Left colon (tissue), 2 donors: ENCODE results near the gene LILRA1. TPM values are rescaled to one million over a fixed set of nuclear protein-coding genes. Genes with fewer than 3 reads are reported as not detected.
"Not testable (repeated sequence)": the region's sequence is repeated elsewhere in the genome, so short reads cannot be mapped to it uniquely, and the experiment has no call there.

Experiments
- ATAC-seq: fragments of 200-7000 bp; cut with Tn5 transposase; one replicate; pipeline ENCODE4 v1.9.1; 2020; ENCODE audit warnings: mild to moderate bottlenecking, moderate library complexity
- DNase-seq, 2 donors: peaks; one replicate each; pipeline ENCODE4 v3.0.0-alpha.2; 2020
- intact Hi-C, 2 donors: fragments of 100-400 bp; cut with DNase I in 1 of 2; cut with micrococcal nuclease in 1 of 2; formaldehyde crosslinking; loops; one replicate each; pipeline versions ENCODE4 v1.11.2 to v1.14.0; 2022; cut with DNase I, micrococcal nuclease
- long read RNA-seq: library from polyadenylated mRNA; unstranded; transcript quantifications from one replicate; pipeline ENCODE4 v2.0.0, GENCODE V29; 2021
- total RNA-seq, 2 donors: library from RNA; stranded (reverse); fragmentation: NEBNext Ultra II Directional; extraction: Animal tissue kit (Norgen Biotek cat#: 25700); gene quantifications; one replicate each; pipeline ENCODE4 v1.2.1, GENCODE V29; 2021
- donor health status: DM: no; HTN: no; CAD: no.
- donor health status: DM: yes; HTN: yes; CAD: no.

LILRA1 gene
- total RNA-seq = under 1 TPM in 1 of 2 donors, not detected in 1; 0.61 TPM
- long read RNA-seq = 0 reads

DNA sequence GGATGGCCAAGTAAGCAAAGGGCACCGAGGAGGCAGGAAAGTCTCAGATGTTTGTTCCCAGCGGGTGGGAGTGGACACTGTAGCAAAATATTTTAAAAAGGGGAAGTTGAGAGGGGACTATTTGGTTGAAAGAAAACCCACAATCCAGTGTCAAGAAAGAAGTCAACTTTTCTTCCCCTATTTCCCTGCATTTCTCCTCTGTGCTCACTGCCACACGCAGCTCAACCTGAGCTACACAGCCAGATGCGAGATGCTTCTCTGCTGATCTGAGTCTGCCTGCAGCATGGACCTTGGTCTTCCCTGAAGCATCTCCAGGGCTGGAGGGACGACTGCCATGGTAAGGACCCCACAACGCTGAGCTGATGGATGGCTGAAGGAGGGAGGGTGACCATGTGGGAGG is at the start of gene LILRA1:
Gene LILRA1 (plus strand): TSS at position 188 of the 400 bp plus-strand sequence. CDS start 613 bp downstream, outside the sequence.
- DNase-seq, intact Hi-C loops, ATAC-seq: not testable (repeated sequence)

DNA sequence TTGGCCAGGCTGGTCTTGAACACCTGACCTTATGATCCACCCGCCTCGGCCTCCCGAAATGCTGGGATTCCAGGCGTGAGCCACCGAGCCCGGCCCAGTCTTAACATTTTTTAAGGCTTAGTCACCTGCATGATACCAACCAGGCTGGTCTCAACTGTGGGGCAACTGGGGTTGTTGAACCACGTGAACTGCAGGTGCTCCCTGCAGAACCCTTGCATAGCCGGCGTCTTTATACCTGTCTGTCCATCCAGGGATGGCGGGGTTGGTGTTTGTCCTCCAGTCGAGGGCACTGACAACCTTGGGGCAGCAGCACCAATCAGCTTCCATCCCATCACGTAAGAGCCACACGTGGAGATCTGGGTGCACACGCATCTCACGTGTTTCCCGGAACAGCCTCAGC is 44.6 kb upstream of the LILRA1 start:
- ATAC-seq (no peak), DNase-seq (no peak)
- intact Hi-C loops = no loop called here

DNA sequence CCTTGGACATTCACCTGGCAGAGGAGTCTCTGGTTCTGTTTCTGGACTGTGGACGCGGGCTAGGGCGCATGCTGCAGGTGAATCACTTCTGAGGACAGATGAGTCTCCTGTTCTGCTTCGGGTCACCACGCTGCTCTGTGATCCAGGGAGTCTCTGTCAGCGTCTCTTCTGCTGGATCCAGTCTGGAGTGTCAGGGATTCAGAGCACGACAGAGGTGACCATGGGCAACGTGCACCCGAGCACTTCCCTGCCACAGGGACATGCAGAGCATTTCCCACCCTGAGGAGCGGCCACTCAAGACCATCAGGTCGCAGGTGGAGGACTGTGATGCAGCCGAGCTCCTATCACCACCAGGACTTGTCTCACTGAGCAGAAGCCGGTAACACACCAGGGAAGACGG is 44.2 kb upstream of the LILRA1 start:
- ATAC-seq = no peak
- intact Hi-C loops = no loop called here
- DNase-seq = no peak

DNA sequence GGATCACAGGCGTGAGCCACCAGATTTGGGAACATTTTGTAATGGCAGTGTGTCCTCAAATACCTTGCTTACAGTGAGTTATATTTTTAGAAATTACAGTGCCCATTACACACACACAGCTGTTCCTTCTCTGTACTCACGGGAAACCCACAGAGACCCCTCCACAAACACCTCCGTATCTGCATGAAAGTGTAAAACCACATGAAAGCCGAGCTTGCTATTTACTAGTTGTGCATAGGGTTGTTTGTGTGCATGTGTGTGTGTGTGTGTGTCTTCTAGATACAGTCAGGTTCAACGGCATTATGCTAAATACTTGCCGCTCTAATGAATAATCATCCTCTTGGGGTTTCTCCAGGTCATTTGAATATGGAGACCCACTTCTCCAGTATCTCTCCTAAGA is 42.1 kb upstream of the LILRA1 start:
- intact Hi-C loops = no loop called here
- no peak for DNase-seq
- no peak for ATAC-seq

DNA sequence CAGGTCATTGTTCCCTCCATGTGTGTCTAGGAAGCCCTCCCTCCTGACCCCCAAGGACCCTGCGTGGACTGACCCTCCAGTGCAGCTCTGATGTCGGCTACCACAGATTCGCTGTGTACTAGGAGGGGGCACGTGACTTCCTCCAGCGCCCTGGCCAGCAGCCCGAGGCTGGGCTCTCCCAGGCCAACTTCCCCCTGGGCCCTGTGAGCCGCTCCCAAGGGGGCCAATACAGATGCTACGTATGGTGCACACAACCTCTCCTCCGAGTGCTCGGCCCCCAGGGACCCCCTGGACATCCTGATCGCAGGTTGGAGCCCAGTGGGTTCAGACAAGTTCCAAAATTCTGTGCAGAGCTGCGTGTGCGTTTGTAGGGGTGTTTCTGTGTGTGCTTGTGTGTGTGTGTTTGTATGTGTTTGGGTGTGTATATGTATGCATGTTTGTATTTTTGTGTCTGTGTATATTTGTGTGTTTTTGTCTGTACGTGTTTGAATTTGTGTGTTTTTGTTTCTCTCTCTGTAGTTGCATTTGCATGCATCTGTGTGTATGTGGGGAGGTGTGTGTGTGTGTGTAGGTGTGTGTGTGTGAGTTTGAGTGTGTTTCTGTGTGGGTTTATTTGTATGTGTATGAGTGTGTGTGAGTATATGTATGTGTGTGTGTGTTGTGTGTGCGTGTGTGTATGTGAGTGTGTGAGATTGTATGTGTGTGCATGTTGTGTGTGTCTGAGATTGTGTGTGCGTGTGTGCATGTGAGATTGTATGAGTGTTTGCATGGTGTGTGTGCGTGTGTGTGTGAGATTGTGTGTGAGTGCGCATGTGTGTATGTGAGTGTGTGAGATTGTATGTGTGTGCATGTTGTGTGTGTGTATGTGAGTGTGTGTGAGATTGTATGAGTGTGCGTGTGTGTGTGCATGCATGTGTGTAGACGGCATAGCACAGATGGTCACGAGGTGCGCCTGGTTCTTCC is 41.2 kb upstream of the LILRA1 start:
- DNase-seq = peak in 1 of 2 donors; percentile 21
- intact Hi-C loops = no loop called here
- no peak for ATAC-seq

DNA sequence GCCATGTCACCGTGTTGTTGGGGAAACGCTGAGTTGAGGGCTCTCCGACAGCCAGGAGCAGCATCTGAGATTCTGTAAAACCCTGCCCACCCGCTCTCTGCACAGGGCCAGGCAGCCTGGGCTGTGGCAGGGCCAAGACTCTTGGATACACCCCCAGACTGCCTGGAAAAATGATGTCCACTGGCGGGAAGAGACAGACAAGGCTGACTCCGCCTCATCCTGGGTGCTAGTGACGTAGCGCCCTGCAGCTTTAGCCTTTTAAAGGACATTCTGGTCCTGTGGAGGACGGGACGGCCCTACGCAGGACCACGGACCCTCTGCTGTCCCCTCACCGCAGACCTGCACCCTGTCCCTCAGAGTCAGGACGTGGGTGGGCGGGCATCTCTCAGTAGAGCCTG is 40.5 kb upstream of the LILRA1 start:
- intact Hi-C loops = no loop called here
- no peak for DNase-seq
- ATAC-seq = no peak

DNA sequence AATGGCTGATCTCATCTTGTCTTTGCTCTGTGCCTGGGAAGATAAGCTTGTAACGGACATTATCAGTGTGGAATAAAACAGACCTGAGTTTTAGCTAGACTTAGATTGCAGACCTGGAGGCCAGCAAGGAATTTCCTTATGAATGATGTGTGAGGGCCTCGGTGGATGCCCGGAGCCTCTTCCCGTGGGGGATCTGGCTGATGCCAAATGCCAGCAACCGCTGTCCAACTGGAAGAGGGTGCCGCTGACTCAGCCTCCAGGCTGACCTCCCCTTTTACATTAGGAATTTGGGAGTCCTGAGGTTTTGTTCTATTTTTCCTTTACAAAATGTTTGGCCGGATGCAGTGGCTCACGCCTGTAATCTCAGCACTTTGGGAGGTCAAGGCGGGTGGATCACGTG is 39.4 kb upstream of the LILRA1 start:
- intact Hi-C loops = no loop called here
- DNase-seq (no peak), ATAC-seq (no peak)

DNA sequence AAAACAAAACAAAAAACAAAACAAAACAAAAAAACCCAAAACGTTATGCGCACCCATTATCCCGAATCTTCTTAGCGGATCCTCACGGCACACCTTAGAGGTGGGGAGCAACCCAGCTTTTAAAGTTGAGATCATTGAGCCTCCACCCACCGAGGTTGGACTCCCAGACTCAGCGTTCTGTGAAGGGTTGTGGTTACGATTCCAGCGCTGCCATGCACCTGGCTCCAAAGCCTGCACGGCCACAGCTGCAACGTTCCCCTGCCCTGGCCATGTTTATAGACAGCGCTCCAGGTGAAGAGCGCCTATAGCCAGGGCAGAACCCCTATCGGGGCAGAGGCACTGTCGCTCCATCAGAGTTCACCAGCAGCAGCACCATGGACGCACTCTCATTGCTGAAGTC is 38.5 kb upstream of the LILRA1 start:
- DNase-seq (no peak), ATAC-seq (no peak)
- intact Hi-C loops = no loop called here

DNA sequence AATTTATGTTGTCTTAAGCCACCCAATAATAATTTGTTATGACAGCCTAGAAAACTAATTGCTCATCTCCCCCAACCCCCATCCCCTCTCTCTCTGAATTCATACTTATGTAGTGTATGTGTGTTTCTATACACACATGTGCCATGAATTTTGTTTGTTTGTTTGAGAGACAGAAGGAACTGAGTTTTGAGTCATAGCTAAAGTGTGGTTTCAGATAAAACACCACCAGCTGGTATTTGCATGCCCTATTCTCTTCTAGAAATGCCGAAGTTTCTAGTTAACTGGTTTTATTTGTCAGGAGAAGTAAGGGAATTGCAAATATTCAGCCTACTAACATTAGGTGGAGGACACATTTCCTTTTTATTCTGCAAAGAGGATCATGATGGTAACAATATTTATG is 37.2 kb upstream of the LILRA1 start:
- ATAC-seq (no peak), DNase-seq (no peak)
- intact Hi-C loops = no loop called here

DNA sequence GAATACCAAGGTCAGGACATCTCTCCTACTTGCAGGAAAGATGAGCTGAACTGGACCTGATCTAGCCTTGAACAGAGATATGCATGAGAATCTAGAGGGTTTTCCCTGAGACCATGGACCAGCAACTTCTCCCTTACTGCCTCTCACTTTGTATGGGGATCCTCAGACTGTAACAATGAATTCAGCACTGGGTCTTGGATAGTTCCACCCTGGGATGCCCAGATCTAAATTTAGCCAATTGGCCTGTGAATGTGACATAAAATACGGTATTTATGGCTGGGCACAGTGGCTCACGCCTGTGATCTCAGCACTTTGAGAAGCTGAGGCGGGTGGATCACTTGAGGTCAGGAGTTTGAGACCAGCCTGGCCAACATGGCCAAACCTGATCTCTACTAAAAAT is 35.1 kb upstream of the LILRA1 start:
- intact Hi-C loops = no loop called here
- no peak for DNase-seq
- ATAC-seq = no peak

DNA sequence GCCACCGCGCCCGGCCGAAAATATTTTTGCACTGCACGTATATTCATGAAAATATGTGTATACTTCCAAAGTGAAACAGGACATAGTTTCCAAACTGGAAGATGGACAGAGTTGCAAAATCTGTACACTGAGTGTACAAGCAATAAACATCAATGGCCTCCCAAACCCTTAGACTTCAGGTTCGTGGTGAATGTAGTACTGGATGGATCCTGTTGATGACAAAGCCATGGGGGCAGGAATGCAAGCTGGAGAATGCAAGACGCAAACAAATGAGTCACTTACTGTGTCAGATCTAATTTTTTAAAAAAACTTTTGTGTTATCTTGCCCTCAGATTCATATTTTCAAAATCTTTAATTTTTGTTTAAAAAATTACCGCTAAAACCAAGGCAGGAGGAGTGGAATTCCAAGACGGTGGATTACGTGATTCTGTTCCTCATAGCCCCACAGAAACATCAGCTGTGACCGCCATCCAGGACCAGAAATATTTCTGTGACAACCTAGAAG is 32.5 kb upstream of the LILRA1 start:
- DNase-seq = no peak
- ATAC-seq = no peak
- intact Hi-C loops = no loop called here

DNA sequence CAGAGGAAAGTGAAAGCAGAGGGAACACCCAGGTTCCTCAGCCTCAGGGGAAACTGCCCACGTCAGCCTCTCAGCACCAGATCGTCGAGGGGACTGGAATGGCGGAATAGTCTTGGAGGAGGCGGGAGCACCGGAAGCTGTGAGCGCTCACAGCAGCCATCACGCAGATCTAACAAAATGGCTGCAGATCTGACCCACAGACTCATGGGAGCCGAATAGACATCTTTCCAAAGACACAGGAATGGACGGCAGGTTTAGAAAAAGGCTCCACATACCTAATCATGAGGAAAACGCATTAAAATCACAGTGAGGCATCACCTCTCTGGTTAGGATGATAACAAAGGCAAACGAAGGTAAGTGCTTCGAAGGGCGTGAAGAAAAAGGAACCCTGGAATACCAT is 31.6 kb upstream of the LILRA1 start:
- ATAC-seq (no peak), DNase-seq (no peak)
- intact Hi-C loops = no loop called here

DNA sequence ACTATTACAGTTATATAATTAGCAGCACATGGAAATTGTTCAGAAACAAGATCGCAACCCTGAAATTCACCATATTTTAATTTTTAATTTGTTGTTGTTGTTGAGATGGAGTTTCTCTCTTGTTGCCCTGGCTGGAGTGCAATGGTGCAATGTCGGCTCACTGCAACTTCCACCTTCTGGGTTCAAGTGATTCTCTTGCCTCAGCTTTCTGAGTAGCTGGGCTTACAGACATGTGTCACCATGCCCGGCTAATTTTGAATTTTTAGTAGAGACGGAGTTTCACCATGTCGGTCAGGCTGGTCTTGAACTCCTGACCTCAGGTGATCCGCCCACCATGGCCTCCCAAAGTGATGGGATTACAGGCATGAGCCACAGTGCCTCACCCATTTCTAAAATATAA is 30.2 kb upstream of the LILRA1 start:
- ATAC-seq, intact Hi-C loops, DNase-seq: not testable (repeated sequence)

DNA sequence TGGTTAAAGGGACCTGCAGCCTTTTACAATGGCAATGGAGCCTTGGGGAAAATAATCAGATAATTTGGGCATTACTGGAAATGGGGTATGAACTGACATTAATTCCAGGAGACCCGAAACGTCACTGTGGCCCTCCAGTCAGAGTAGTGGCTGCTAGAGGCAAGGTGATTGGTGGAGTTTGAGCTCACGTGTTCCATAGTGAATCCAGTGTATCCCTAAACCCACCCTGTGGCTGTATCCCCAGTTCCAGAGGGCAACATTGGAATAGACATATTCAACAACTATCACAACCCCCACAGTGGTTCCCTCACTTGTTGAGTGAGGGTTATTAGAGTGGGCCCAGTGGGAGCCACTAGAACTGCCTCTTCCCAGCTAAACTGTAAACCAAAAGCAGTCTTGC is 23.1 kb upstream of the LILRA1 start:
- ATAC-seq (no peak), DNase-seq (no peak)
- intact Hi-C loops = no loop called here

DNA sequence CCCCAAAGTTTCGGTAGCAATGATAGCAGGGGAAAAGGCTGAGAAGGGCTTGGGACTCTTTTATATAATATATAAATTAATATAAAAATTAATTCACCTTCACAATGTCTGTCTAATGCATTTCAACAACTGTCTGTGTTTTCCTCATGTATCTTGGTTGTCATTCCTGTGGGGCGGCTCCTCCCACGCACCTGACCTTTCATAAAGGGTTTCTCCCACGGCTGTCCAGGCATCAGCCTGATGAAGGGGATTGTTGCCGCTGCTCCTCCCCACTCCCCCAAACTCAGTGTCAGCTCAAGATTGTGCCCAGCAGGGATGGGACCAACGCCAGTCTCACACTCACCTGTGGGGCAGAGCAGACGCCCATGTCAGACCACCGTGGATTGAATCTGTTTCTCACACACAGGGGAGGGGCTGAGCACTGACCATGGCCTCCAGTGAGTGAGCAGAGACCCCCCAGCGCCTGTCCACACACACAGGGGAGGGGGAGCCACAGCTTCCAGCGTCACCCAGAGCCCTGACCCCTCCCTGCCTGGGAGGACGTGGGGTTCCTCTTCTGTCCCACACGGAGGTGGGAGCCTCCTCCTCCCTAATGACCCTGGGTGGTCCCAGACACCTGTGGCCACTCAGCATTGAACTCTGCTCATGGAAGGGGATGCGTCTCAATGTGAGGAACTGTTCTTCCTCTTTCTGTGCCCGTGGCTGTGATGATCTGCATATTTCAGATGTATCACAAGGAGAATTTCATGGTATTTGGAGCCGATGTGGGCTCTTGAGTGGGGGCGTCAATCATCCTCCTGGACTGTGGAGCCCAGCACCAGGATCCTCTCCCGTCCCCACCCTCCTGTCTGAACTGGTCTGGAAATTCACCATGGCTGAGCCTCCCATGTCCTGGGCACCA is 21.5 kb upstream of the LILRA1 start:
- not testable (repeated sequence) for ATAC-seq

DNA sequence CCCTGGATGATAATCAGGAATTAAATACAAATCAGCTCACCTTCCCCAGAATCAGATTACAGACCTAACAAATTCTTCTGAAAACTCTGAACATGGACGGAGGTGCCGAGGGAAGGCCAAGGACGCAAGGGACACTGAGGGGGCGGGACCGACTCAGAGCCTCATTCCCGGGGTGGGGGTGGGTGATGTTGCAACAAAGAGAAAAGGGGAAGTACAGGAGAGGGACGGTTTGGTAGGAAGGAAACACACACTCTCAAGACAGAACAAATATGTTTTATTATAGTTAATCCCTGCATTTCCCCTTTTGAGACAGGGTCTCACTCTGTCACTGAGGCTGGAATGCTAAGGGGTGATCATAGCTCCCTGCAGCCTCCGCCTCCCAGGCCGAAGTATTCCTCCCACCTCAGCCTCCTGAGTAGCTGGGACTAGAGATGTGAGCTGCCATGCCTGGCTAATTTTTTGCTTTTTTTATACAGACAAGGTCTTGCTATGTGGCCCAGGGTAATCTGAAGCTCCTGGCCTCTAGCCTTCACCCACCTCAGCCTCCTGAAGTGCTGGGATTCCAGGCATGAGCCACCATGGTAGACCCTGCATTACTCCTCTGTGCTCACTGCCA is 20.6 kb upstream of the LILRA1 start:
- intact Hi-C loops = no loop called here
- no peak for ATAC-seq
- no peak for DNase-seq

More for the DNA sequence above, 21.5 kb upstream of the LILRA1 start:
- DNase-seq, intact Hi-C loops: not testable (repeated sequence)

DNA sequence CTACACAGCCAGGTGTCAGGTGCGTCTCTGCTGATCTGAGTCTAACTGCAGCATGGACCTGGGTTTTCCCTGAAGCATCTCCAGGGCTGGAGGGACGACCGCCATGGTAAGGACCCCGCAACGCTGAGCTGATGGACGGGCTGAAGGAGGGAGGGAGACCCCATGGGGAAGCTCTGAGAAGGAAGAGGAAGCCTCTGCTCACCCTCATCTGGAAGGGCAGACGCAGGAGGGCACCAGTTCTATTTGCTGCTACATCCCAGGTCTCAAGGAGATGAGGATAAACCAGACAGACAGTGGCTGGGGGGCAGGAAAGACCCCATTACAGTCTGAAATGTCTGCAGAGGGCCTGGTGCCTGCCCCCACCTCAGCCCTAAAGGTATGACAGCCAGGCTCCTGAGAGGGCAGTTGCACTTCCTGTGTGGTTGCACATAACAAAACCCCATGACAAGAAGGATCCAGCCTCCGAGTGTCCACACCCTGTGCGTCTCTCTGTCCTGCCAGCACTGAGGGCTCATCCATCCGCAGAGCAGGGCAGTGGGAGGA is 20.0 kb upstream of the LILRA1 start, which contains the start of gene LILRA2:
Gene LILRA2 (plus strand): TSS at position 461 of the 543 bp plus-strand sequence. CDS start 89 bp downstream, outside the sequence.
- ATAC-seq = no peak
- intact Hi-C loops = no loop called here
- DNase-seq = no peak

DNA sequence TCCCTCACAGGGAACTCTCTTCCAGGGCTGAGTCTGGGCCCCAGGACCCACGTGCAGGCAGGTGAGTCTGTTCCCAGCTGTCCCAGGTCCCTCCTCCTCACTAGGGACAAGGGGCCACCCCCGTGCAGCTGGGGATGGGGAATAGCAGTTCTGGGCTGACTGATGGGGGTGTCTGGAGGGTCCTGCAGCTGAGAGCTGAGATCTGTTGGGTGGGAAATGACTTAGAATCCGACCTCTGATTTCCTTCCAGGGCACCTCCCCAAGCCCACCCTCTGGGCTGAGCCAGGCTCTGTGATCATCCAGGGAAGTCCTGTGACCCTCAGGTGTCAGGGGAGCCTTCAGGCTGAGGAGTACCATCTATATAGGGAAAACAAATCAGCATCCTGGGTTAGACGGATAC is 19.4 kb upstream of the LILRA1 start:
- intact Hi-C loops = no loop called here
- ATAC-seq = no peak
- no peak for DNase-seq
